ENCODE measurements around the gene LITAFD.

GRCh38 chr16:8921347-8921984, 39.3 kb downstream of the LITAFD start:
- TF ChIP-seq CTCF (IDR thresholded peaks at IDR 0.05 in 2 of 3, conservative IDR thresholded peaks at IDR 0.05 in 1 of 3; ENCODE audit: borderline replicate concordance in 1 of 3, insufficient read depth in 1 of 3, low read depth in 2 of 3, low read length in 2 of 3): no peak
- no peak for TF ChIP-seq ELF1 (IDR thresholded peaks at IDR 0.05; ENCODE audit: borderline replicate concordance, low read depth)
- no peak for TF ChIP-seq SP1 (IDR thresholded peaks at IDR 0.05; ENCODE audit: low read depth)
- no peak for TF ChIP-seq POLR2AphosphoS5 (IDR thresholded peaks at IDR 0.05; ENCODE audit: low read depth, low read length)
- no peak for TF ChIP-seq EZH2phosphoT487 (IDR thresholded peaks at IDR 0.05; ENCODE audit: borderline replicate concordance)
- TF ChIP-seq SIN3A (IDR thresholded peaks at IDR 0.05; ENCODE audit: low read depth): no peak
- no peak for TF ChIP-seq POLR2A (IDR thresholded peaks at IDR 0.05; ENCODE audit: borderline replicate concordance, extremely low read depth, insufficient read depth, insufficient read length)
